Amygdala (tissue), 56 donors: ENCODE measurements around the gene TMEM174.
"Not testable (repeated sequence)": the region's sequence is repeated elsewhere in the genome, so short reads cannot be mapped to it uniquely, and the experiment has no call there.

Source experiments
- DNase-seq, 56 donors: peaks; one replicate each; lab custom pipeline; 2025; lab: John Stamatoyannopoulos, UW

The TMEM174 gene

DNA sequence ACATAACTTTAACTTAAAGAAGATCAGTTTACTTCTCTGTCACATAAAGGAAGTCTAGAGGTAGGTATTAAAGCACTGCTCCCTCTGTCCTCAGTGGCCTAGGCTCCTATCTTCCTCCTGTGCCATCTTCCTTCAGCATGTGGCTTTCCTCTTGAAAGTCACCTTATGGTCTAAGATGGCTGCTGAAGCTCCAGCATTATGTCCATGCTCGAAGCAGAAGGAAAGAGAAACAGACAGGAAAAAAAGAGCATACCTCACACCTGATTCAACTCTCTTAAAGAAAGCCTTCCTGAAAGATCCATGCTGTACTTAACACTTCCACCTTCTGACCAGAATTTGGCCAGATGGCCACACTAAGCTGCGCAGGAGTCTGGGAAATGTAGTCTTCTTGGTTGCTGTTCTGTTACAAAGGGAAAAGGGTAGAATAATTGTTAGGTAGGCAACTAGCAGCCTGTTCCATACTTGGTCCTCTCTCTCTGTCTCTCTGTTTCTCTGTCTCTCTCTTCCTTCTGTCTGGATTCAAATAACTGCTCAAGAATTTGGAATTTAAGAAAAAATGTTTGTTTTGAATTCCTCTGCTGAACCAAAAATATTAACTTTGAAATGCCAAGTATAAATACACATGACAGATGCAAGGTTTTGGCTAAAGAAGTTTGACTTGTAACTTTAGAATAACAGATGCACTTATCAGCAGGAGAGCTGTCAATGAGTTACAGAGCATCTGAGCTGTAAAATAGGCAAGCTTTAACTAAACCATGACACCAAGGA, 16.0 kb downstream of the TMEM174 start:
- no peak for DNase-seq

GRCh38 chr5:73189871-73190376, 16.9 kb downstream of the TMEM174 start:
- DNase-seq = peak in 7 of 56 donors; percentile 1 to 14 (median 3)

DNA sequence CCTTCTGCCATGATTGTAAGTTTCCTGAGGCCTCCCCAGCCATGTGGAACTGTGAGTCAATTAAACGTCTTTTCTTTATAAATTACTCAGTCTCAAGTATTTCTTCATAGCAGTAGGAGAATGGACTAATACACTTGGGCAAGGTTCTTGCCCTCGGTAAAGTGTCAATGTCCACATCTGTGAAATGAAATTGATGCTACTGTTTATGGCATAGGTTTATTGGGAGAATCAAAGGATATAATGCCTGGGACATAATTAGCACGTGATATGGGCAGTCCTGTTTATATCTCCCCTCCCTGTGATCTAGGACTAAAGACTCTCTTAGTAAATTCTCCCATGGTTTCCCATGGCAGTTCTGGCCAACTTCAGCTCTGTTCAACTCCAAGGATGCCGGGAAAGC, 19.4 kb downstream of the TMEM174 start:
- DNase-seq = no peak

DNA sequence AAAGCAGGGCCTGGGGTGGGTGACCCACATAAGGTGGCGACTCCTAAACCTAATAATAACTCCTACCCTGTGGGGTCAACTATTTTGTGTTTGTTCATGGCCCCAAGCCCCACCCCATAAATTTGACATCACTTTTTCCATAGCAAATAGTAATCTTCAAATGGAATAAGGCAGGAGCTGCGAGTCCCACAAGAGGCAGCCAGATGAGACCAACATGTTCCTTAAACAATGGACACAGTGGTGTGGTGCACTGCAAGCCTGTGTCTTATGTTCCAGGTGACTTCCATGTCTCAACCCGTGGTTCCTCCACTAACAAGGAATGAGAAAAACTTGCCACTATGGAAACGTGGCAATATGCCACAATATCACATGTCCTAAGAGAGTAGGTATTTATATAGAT, 20.6 kb downstream of the TMEM174 start:
- no peak for DNase-seq

DNA sequence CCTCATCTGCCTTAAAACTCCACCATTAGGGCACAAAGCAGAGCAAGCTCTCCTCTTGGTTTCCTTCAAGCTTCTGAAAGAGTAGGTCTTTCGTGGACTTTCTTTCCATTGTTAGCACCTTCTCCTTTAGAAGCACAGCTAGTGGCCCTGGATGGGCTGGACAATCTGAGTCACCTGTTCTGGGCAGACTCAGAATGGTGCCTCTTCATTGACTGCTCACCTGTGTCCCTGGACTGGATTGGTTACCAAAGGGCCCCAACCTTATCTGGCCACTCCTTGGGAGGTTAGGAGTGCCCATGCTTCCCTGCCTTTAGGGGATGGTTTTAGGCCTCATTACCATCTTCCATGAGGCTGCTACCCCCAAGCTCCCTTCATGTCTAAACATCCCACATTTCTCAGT, 23.2 kb downstream of the TMEM174 start:
- DNase-seq = no peak

DNA sequence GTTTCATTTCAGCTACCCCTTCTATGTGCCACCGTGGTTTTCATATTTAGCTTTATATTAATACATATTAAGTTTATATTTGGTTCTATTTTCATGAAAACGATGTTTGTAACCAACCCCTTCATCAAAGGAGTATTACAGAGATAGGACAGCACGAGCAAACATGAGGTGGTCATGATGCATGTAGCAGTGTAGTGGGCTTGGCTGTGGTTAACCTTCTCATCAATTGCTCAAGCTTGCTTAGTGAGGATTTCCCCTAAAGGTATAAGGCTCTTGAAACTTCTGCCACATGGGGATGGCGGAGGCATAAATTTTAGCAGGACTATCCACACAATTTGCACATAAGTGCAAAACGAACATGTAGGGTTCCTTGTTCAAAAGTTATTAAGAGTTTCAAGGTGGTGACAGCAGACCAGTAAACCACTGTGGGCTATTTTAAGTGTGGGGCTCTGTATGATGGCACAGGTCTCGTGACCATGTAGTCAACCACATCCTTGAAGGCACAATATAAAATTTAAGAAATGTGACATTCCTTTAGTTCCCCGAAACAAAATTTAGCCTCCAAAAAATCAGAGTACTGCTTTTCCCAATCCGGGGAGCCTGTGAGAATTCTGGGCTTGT, 24.8 kb downstream of the TMEM174 start:
- DNase-seq = no peak

DNA sequence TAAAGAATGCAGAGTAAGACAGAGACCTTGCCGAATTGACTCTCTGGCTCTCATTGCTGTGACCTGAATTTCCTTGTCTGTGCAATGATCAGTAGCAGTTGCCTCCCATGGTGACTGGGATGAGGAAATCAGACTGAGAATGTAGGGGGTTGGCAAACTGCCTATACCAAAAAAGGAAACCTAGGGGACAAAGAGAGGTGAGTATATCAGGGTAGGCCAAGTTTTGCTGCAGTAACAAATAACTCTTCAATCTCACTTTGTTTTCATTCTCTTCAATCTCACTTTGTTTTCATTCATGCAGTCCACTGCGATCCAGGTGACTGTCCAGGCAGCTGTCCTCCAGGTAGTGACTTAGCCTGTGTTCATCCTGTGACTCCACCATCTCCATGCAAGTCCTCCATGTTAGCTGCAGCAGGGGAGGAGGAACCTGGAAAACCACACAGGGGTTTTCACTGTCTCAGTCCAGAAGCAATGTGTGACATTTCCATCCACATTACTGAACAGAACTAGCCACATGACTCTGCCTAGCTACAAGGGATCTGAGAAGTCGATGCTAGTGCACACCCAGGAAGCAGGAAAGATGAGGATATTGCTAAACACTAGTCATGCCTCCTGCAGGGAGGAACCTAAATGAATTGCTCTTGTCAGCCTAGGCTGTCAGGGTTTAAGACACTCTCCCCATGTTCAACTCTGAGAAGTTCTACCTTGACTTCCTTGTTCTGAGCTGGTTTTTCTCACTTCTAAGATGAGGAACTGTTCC, 26.0 kb downstream of the TMEM174 start:
- DNase-seq = no peak

GRCh38 chr5:73199671-73200070, 26.7 kb downstream of the TMEM174 start:
- DNase-seq = no peak

DNA sequence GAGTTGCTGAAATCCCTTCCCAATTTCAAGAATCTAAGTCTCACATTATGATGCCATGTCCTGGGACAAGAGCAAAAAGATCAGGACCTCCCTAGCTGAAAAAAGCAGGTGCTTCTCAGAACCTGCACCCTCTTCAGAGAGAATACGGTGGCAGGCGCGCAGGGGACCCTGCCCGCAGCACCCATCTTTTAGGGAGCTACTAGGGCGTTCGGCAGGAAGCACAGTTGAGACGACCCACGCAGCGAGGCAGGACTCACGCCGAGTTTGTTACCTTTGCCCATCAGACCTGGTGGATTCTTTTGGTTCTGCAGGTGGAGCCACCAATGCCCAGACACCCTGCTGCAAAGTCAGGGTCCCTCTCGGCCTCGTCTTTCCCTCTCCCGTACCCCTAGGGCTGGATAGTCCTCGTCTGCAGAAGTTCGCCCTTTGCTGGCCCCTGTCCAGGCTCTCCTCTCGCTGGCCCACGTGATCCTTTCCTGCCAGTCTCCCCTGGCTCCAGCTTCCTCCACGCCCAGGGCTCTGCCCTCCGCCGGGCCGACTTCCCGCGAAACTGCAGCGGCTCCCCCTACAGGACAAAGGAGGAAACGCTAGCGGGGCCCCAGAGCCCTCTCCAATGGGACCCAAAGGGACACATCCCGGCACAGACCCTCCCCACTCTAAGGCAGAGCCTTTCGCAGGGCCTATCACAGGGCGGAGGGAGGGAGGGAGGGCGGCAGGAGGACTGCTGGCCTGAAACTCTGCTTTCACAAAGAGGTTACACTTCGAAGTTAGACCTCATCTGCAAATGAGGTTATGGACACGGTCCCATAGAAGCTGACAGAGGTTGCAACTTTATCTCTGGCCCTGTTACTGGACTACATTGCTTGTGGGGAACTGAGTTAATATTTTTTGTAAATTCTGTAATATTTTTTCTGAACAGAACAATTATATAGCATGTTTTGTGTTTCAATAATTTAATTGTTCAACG, 28.8 kb downstream of the TMEM174 start:
- DNase-seq = peak in 47 of 56 donors; percentile 3 to 73 (median 32)

GRCh38 chr5:73204332-73204731, 31.3 kb downstream of the TMEM174 start:
- DNase-seq = no peak

GRCh38 chr5:73204733-73205132, 31.7 kb downstream of the TMEM174 start:
- DNase-seq = no peak

- no peak for DNase-seq
These were observed 32.3 kb downstream of the TMEM174 start for GRCh38 chr5:73205305-73205704.

DNA sequence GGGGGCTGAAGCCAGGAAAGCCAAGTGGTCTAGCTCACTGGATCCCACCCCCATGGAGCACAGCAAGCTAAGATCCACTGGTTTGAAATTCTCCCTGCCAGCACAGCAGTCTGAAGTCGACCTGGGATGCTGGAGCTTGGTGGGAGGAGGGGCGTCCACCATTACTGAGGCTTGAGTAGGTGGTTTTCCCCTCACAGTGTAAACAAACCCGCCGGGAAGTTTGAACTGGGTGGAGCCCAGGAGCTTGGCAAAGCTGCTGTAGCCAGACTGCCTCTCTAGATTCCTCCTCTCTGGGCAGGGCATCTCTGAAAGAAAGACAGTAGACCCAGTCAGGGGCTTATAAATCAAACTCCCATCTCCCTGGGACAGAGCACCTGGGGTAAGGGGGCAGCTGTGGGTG, 34.2 kb downstream of the TMEM174 start:
- DNase-seq = not testable (repeated sequence)

GRCh38 chr5:73209075-73209474, 36.1 kb downstream of the TMEM174 start:
- DNase-seq = not testable (repeated sequence)

DNA sequence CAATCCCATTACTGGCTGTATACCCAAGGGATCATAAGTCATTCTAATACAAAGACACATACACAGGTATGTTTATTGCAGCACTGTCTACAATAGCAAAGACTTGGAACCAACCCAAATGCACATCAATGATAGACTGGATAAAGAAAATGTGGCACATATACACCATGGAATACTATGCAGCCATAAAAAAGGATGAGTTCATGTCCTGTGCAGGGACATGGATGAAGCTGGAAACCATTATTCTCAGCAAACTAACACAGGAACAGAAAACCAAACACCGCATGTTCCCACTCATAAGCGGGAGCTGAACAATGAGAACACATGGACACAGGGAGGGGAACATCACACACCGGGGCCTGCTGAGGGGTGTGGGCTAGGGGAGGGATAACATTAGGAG, 39.7 kb downstream of the TMEM174 start:
- not testable (repeated sequence) for DNase-seq

DNA sequence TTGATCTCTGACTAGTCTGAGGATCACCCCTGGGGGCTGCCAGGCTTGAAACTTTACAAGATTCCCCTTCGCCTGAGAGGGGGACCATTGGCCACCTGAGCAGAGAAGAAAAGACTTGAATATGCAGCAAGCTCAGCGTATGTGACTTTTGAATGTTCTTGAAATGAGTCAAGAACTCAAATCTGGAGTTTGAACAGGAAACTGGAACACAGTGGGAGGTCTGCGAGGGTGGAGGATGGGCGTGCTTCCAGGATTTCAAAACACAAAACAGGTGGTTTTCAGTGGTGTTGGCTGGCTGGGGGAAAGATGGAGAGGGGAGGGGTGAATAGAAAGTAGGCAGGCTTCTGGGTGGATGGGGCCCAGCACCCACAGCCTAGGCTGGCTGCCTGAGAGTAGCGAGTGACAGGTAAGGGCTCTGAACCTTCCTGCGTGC, 40.6 kb downstream of the TMEM174 start:
- peak in 3 of 56 donors; percentile 21 to 29 (median 25) for DNase-seq

- DNase-seq = no peak
These were observed 41.3 kb downstream of the TMEM174 start for GRCh38 chr5:73214306-73214705.

- no peak for DNase-seq
These were observed 42.0 kb downstream of the TMEM174 start for GRCh38 chr5:73214996-73215395.

- no peak for DNase-seq
These were observed 42.5 kb downstream of the TMEM174 start for GRCh38 chr5:73215531-73215890.
